Fibroblast of skin of right quadriceps (primary cell): Measurements from ENCODE around the gene ACTC1.
"Not testable (repeated sequence)": the region's sequence is repeated elsewhere in the genome, so short reads cannot be mapped to it uniquely, and the experiment has no call there.

Experiments used
- DNase-seq: peaks from one replicate; pipeline ENCODE4 v3.0.0-alpha.2; 2013

ACTC1 gene

GRCh38 chr15:34795267-34796081 is at the start of gene ACTC1:
TSS of gene ACTC1 (minus strand) at chr15:34795549. CDS start at chr15:34794808, 741 bp downstream.
- DNase-seq = peak; percentile 39

GRCh38 chr15:34841262-34841725 is 45.9 kb upstream of the ACTC1 start:
- DNase-seq = peak; percentile 61

GRCh38 chr15:34838282-34838681 is 42.9 kb upstream of the ACTC1 start:
- no peak for DNase-seq

GRCh38 chr15:34837246-34838016 is 42.1 kb upstream of the ACTC1 start:
- peak; percentile 68 for DNase-seq

- DNase-seq = no peak
Observed at GRCh38 chr15:34828145-34828911, 33.0 kb upstream of the ACTC1 start.

GRCh38 chr15:34821831-34822230 is 26.5 kb upstream of the ACTC1 start:
- no peak for DNase-seq

GRCh38 chr15:34820110-34820509 is 24.8 kb upstream of the ACTC1 start:
- DNase-seq = no peak

GRCh38 chr15:34818526-34818925 is 23.2 kb upstream of the ACTC1 start:
- peak; percentile 53 for DNase-seq

- DNase-seq = peak; percentile 45
Observed at GRCh38 chr15:34815836-34816235, 20.5 kb upstream of the ACTC1 start.

- no peak for DNase-seq
Observed at GRCh38 chr15:34813446-34814190, 18.3 kb upstream of the ACTC1 start.

GRCh38 chr15:34812868-34813365 is 17.6 kb upstream of the ACTC1 start:
- DNase-seq = not testable (repeated sequence)

GRCh38 chr15:34812369-34812768 is 17.0 kb upstream of the ACTC1 start:
- DNase-seq = peak; percentile 70

GRCh38 chr15:34810443-34811129 is 15.2 kb upstream of the ACTC1 start:
- DNase-seq = peak; percentile 96

- no peak for DNase-seq
Observed at GRCh38 chr15:34809186-34809585, 13.8 kb upstream of the ACTC1 start.

- DNase-seq = peak; percentile 36
Observed at GRCh38 chr15:34808016-34808415, 12.7 kb upstream of the ACTC1 start.

- DNase-seq = not testable (repeated sequence)
Observed at GRCh38 chr15:34807241-34807640, 11.9 kb upstream of the ACTC1 start.

GRCh38 chr15:34804776-34805175 is 9.4 kb upstream of the ACTC1 start:
- DNase-seq = no peak

GRCh38 chr15:34804113-34804512 is 8.8 kb upstream of the ACTC1 start:
- no peak for DNase-seq

- DNase-seq = no peak
Observed at GRCh38 chr15:34802803-34803750, 7.7 kb upstream of the ACTC1 start.

GRCh38 chr15:34802371-34802770 is 7.0 kb upstream of the ACTC1 start:
- DNase-seq = no peak
